ENCODE data around the gene EEPD1. TPM values are rescaled to one million over a fixed set of nuclear protein-coding genes. Genes with fewer than 3 reads are reported as not detected.

The EEPD1 gene
- total and polyA plus RNA-seq, 4 donors = 2.3 to 12.3 (median 7.1) TPM

GRCh38 chr7:36158321-36158605 lies 5.2 kb downstream of the EEPD1 start:
- TF ChIP-seq GABPA (IDR thresholded peaks at IDR 0.05 in 1 of 2, conservative IDR thresholded peaks at IDR 0.05 in 1 of 2) (no peak), RAD21 (IDR thresholded peaks at IDR 0.05) (peak in 1 of 2 donors; percentile 42), HNF4A (conservative IDR thresholded peaks at IDR 0.05) (peak in 1 of 2 donors; percentile 2)
- H3K4me1 ChIP-seq (ENCODE audit: control insufficient read depth in 4 of 4, insufficient read depth in 4 of 4, low read length in 3 of 4) = peaks cover 14 to 67% (median 43%) of the 10 kb centered on the region in 4 donors
- H3K4me3 ChIP-seq (ENCODE audit: low read depth in 1 of 3, low read length in 3 of 3) = no peak overlapping the region
- H3K9me3 ChIP-seq (ENCODE audit: control insufficient read depth in 4 of 4, low read length in 3 of 4) = no peaks in the 10 kb centered on the region
- no peaks in the 10 kb centered on the region for H3K27me3 ChIP-seq (ENCODE audit: control insufficient read depth in 4 of 4, insufficient read depth in 4 of 4, low read length in 3 of 4)
- no peak for DNase-seq (ENCODE audit: low spot score)
- H3K27ac ChIP-seq (ENCODE audit: low read depth in 1 of 2, low read length in 2 of 2) = peak overlapping the region; percentile 52
- peak overlapping the region in 1 of 2 donors; percentile 16 for H3K9ac ChIP-seq (ENCODE audit: low read depth in 1 of 2, low read length in 2 of 2)
- WGBS = 51% methylated on average over 2 of the region's 2 CpGs
- H3K36me3 ChIP-seq (ENCODE audit: control insufficient read depth in 4 of 4, insufficient read depth in 3 of 4, low read depth in 1 of 4, low read length in 3 of 4) = no peaks in the 10 kb centered on the region

- no peak for TF ChIP-seq HNF4A (conservative IDR thresholded peaks at IDR 0.05)
- no peak for TF ChIP-seq SP1 (IDR thresholded peaks at IDR 0.05)
- TF ChIP-seq HNF4G (IDR thresholded peaks at IDR 0.05) = no peak
- TF ChIP-seq FOXA2 (IDR thresholded peaks at IDR 0.05) = no peak
- no peak for TF ChIP-seq CTCF (IDR thresholded peaks at IDR 0.05; ENCODE audit: low read depth, low read length, missing input control)
- TF ChIP-seq NR2F2 (IDR thresholded peaks at IDR 0.05) = no peak
- TF ChIP-seq TAF1 (conservative IDR thresholded peaks at IDR 0.05) = no peak
- TF ChIP-seq ATF3 (IDR thresholded peaks at IDR 0.05) = no peak
- no peak for TF ChIP-seq GABPA (IDR thresholded peaks at IDR 0.05 in 1 of 2, conservative IDR thresholded peaks at IDR 0.05 in 1 of 2)
- TF ChIP-seq JUND (IDR thresholded peaks at IDR 0.05) = no peak
- no peak for TF ChIP-seq MAX (IDR thresholded peaks at IDR 0.05)
- no peak for TF ChIP-seq EGR1 (IDR thresholded peaks at IDR 0.05; ENCODE audit: low read depth in 2 of 2)
- TF ChIP-seq REST (IDR thresholded peaks at IDR 0.05) = no peak
- TF ChIP-seq RXRA (IDR thresholded peaks at IDR 0.05) = no peak
- no peak for TF ChIP-seq RAD21 (IDR thresholded peaks at IDR 0.05)
- no peak for TF ChIP-seq FOXA1 (IDR thresholded peaks at IDR 0.05)
- no peak for TF ChIP-seq YY1 (IDR thresholded peaks at IDR 0.05)
- no peak for TF ChIP-seq ZBTB33 (IDR thresholded peaks at IDR 0.05)
- no peak overlapping the region for H3K9ac ChIP-seq (ENCODE audit: low read depth in 1 of 2, low read length in 2 of 2)
- H3K4me1 ChIP-seq (ENCODE audit: control insufficient read depth in 4 of 4, insufficient read depth in 4 of 4, low read length in 3 of 4) = peaks cover 14 to 56% (median 39%) of the 10 kb centered on the region in 4 donors
- no peak for DNase-seq (ENCODE audit: low spot score)
- H3K9me3 ChIP-seq (ENCODE audit: control insufficient read depth in 4 of 4, low read length in 3 of 4) = no peaks in the 10 kb centered on the region
- H3K4me3 ChIP-seq (ENCODE audit: low read depth in 1 of 3, low read length in 3 of 3) = no peak overlapping the region
- 86% methylated on average over 3 of the region's 3 CpGs for WGBS
- no peaks in the 10 kb centered on the region for H3K27me3 ChIP-seq (ENCODE audit: control insufficient read depth in 4 of 4, insufficient read depth in 4 of 4, low read length in 3 of 4)
- no peak overlapping the region for H3K27ac ChIP-seq (ENCODE audit: low read depth in 1 of 2, low read length in 2 of 2)
- no peaks in the 10 kb centered on the region for H3K36me3 ChIP-seq (ENCODE audit: control insufficient read depth in 4 of 4, insufficient read depth in 3 of 4, low read depth in 1 of 4, low read length in 3 of 4)
Measured at GRCh38 chr7:36159618-36160017, 6.6 kb downstream of the EEPD1 start.

Data from liver (tissue), 9 donors.